ENCODE results near the gene TLE2.
"Not testable (repeated sequence)": the region's sequence is repeated elsewhere in the genome, so short reads cannot be mapped to it uniquely, and the experiment has no call there.

TLE2 gene

DNA sequence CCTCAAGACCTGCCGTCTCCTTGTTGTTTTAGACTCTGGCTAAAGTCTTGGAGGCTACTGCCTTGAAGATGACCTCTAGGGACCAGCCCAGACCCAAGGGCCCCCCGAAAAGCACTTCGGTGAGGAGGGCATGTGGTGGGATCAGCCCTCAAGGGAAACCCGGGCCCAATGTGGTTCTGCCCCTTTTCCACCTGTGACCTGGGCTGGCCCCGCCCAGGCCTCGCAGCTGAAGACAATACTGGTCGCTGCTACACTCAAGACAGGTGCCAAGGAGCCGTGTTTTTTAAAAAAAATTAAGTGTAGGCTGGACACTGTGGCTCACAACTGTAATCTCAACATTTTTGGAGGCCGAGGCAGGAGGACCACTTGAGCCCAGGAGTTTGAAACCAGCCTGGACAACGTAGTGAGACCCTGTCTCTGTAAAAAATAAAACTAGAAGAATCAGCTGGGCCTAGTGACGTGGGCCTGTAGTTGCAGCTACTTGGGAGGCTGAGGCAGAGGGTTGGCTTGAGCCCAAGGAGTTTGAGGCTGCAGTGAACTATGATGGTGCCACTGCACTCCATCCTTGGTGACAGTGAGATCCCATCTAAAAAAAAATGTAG, 50.8 kb downstream of the TLE2 start:
- Mint-ChIP-seq H3K4me3 (peak overlapping the region; percentile 83), H3K9me3 (no peaks in the 10 kb centered on the region), H3K27me3 (peaks cover 31% of the 10 kb centered on the region), H3K36me3 (ENCODE audit: insufficient read depth) (peaks cover 3% of the 10 kb centered on the region), H3K4me1 (peaks cover 17% of the 10 kb centered on the region), H3K27ac (ENCODE audit: low read depth) (no peak overlapping the region)
- no peak for DNase-seq (ENCODE audit: low spot score in 2 of 2)
- ATAC-seq (replicated peaks; ENCODE audit: extremely low read depth, poor library complexity, severe bottlenecking): no peak

GRCh38 chr19:2977746-2978138, 51.3 kb downstream of the TLE2 start:
- DNase-seq (ENCODE audit: low spot score in 2 of 2): no peak
- no peak overlapping the region for H3K27ac Mint-ChIP-seq (ENCODE audit: low read depth)
- peaks cover 26% of the 10 kb centered on the region for H3K27me3 Mint-ChIP-seq
- no peak for ATAC-seq (replicated peaks; ENCODE audit: extremely low read depth, poor library complexity, severe bottlenecking)
- peak overlapping the region; percentile 83 for H3K4me3 Mint-ChIP-seq
- peaks cover 17% of the 10 kb centered on the region for H3K4me1 Mint-ChIP-seq
- H3K36me3 Mint-ChIP-seq (ENCODE audit: insufficient read depth): peaks cover 3% of the 10 kb centered on the region
- H3K9me3 Mint-ChIP-seq: no peaks in the 10 kb centered on the region

DNA sequence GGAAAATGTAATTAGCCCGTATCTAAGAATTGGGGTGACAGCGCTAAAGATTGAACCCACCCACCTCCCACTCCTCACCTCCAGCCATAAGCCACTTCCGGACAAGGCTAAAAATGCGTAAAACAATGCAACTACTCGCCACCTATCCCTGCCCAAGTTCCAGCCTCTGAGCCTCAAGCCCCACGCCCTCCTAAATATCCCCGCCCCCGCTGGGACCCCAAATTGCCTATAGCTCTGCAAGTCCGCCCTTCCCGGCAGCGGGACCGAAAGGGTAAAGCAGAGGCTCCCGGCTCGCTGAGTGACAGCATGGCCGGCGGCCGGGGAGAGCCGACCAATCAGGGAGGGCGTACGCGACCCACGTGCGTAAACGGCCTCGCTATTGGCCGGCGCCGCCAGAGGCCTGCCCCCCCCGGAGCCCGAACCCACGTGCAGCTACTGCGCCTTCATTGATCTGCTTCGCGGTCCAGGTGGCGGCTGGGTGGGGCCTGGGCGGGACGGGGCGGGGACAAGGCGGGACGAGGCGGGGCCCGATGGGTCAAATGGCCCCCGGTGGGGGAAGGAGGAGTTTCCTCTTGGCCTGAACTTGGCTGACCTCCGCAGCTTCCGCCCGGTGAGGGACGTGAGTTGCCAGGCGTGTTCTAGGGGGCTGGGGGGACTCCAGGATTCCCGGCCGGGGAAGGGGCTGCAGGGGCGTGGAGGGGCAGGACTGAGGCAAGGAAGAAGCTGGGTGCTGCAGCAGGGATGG, 51.9 kb downstream of the TLE2 start, which contains the start of gene TLE6:
Gene TLE6, plus strand, starts transcription at position 564 of the 745 bp plus-strand sequence. CDS start 670 bp downstream, outside the sequence.
- H3K27ac Mint-ChIP-seq (ENCODE audit: low read depth): peak within 1 kb of the TSS; percentile 59
- H3K4me1 Mint-ChIP-seq: peaks cover 17% of the 10 kb centered on the region
- H3K4me3 Mint-ChIP-seq: peak within 1 kb of the TSS; percentile 83
- peaks cover 3% of the 10 kb centered on the region for H3K36me3 Mint-ChIP-seq (ENCODE audit: insufficient read depth)
- peaks cover 21% of the 10 kb centered on the region for H3K27me3 Mint-ChIP-seq
- no peaks in the 10 kb centered on the region for H3K9me3 Mint-ChIP-seq
- peak; percentile 99 for ATAC-seq (replicated peaks; ENCODE audit: extremely low read depth, poor library complexity, severe bottlenecking)
- DNase-seq (ENCODE audit: low spot score in 2 of 2): peak; percentile 78 to 84

DNA sequence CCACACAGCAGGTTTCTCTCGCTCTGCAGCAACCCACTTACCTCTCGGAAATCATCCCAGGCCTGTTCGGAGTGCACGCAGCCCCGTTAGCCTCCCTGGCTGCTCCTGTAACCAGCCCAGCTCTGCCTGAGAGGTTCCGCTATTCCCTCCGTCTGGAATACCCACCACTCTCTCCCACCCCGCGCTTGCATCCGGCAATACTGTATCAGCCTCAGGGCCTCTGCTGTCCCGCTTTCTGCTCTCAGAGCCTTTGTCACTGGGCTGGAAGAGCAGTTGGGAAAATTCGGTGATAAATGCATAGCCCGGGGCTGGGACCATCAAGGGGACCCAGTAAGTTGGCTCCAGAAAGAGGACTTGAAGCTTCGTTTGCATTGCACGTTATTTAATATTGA, 52.5 kb downstream of the TLE2 start:
- DNase-seq (ENCODE audit: low spot score in 2 of 2) (no peak), ATAC-seq (replicated peaks; ENCODE audit: extremely low read depth, poor library complexity, severe bottlenecking) (no peak)
- H3K4me1 Mint-ChIP-seq: peaks cover 17% of the 10 kb centered on the region
- peak overlapping the region; percentile 83 for H3K4me3 Mint-ChIP-seq
- H3K27me3 Mint-ChIP-seq: peaks cover 16% of the 10 kb centered on the region
- H3K9me3 Mint-ChIP-seq: no peaks in the 10 kb centered on the region
- peak overlapping the region; percentile 59 for H3K27ac Mint-ChIP-seq (ENCODE audit: low read depth)
- H3K36me3 Mint-ChIP-seq (ENCODE audit: insufficient read depth): peaks cover 3% of the 10 kb centered on the region

- no peak overlapping the region for H3K27ac Mint-ChIP-seq (ENCODE audit: low read depth)
- ATAC-seq (replicated peaks; ENCODE audit: extremely low read depth, poor library complexity, severe bottlenecking): no peak
Observed at GRCh38 chr19:2974342-2975041, 54.6 kb downstream of the TLE2 start.

GRCh38 chr19:2973229-2973628, 55.9 kb downstream of the TLE2 start:
- Mint-ChIP-seq H3K36me3 (ENCODE audit: insufficient read depth) (peaks cover 3% of the 10 kb centered on the region), H3K27me3 (peaks cover 11% of the 10 kb centered on the region), H3K27ac (ENCODE audit: low read depth) (no peak overlapping the region), H3K4me1 (peaks cover 17% of the 10 kb centered on the region), H3K9me3 (no peaks in the 10 kb centered on the region), H3K4me3 (no peak overlapping the region)
- no peak for DNase-seq (ENCODE audit: low spot score in 2 of 2)
- ATAC-seq (replicated peaks; ENCODE audit: extremely low read depth, poor library complexity, severe bottlenecking): no peak

More at GRCh38 chr19:2974342-2975041, 54.6 kb downstream of the TLE2 start:
- no peaks in the 10 kb centered on the region for H3K9me3 Mint-ChIP-seq
- H3K4me3 Mint-ChIP-seq: no peak overlapping the region
- H3K4me1 Mint-ChIP-seq: peaks cover 17% of the 10 kb centered on the region
- no peak for DNase-seq (ENCODE audit: low spot score in 2 of 2)
- peaks cover 3% of the 10 kb centered on the region for H3K36me3 Mint-ChIP-seq (ENCODE audit: insufficient read depth)
- H3K27me3 Mint-ChIP-seq: peaks cover 11% of the 10 kb centered on the region

- H3K4me3 Mint-ChIP-seq: no peak overlapping the region
- peaks cover 11% of the 10 kb centered on the region for H3K27me3 Mint-ChIP-seq
- no peaks in the 10 kb centered on the region for H3K36me3 Mint-ChIP-seq (ENCODE audit: insufficient read depth)
- H3K9me3 Mint-ChIP-seq: no peaks in the 10 kb centered on the region
- ATAC-seq (replicated peaks; ENCODE audit: extremely low read depth, poor library complexity, severe bottlenecking) (no peak), DNase-seq (ENCODE audit: low spot score in 2 of 2) (no peak)
- H3K4me1 Mint-ChIP-seq: peaks cover 5% of the 10 kb centered on the region
- no peak overlapping the region for H3K27ac Mint-ChIP-seq (ENCODE audit: low read depth)
Observed at GRCh38 chr19:2970201-2970835, 58.8 kb downstream of the TLE2 start.

GRCh38 chr19:2969104-2969504, 60.0 kb downstream of the TLE2 start:
- Mint-ChIP-seq H3K4me3 (no peak overlapping the region), H3K4me1 (no peaks in the 10 kb centered on the region), H3K9me3 (no peaks in the 10 kb centered on the region), H3K27me3 (peaks cover 4% of the 10 kb centered on the region), H3K27ac (ENCODE audit: low read depth) (no peak overlapping the region), H3K36me3 (ENCODE audit: insufficient read depth) (no peaks in the 10 kb centered on the region)
- ATAC-seq (replicated peaks; ENCODE audit: extremely low read depth, poor library complexity, severe bottlenecking) (no peak), DNase-seq (ENCODE audit: low spot score in 2 of 2) (no peak)

GRCh38 chr19:2967972-2968371, 61.1 kb downstream of the TLE2 start:
- Mint-ChIP-seq H3K27ac (ENCODE audit: low read depth) (no peak overlapping the region), H3K4me1 (no peaks in the 10 kb centered on the region), H3K4me3 (no peak overlapping the region), H3K27me3 (no peaks in the 10 kb centered on the region), H3K9me3 (no peaks in the 10 kb centered on the region), H3K36me3 (ENCODE audit: insufficient read depth) (no peaks in the 10 kb centered on the region)
- ATAC-seq (replicated peaks; ENCODE audit: extremely low read depth, poor library complexity, severe bottlenecking) (no peak), DNase-seq (ENCODE audit: low spot score in 2 of 2) (no peak)

DNA sequence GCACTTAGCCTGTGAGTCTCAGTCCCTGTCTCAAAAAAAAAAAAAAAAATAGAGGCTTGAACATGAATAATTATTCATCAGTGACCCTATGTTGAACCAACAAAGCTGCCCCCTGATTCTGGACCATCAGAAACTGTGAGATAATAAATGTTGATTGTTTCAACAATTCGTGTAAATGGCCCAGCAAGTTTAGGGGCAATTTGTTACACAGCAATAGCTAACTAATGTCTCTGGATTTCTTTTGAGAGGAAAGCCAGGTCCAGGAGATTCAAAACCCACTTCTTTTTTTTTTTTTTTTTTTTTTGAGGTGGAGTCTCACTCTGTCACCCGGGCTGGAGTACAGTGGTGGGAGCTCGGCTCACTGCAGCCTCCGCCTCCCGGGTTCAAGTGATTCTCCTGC, 64.2 kb downstream of the TLE2 start:
- Mint-ChIP-seq H3K4me1 (peaks cover 5% of the 10 kb centered on the region), H3K27me3 (no peaks in the 10 kb centered on the region), H3K4me3 (no peak overlapping the region), H3K27ac (ENCODE audit: low read depth) (no peak overlapping the region), H3K9me3 (no peaks in the 10 kb centered on the region), H3K36me3 (ENCODE audit: insufficient read depth) (peaks cover 3% of the 10 kb centered on the region)
- ATAC-seq (replicated peaks; ENCODE audit: extremely low read depth, poor library complexity, severe bottlenecking): no peak
- DNase-seq (ENCODE audit: low spot score in 2 of 2): no peak

DNA sequence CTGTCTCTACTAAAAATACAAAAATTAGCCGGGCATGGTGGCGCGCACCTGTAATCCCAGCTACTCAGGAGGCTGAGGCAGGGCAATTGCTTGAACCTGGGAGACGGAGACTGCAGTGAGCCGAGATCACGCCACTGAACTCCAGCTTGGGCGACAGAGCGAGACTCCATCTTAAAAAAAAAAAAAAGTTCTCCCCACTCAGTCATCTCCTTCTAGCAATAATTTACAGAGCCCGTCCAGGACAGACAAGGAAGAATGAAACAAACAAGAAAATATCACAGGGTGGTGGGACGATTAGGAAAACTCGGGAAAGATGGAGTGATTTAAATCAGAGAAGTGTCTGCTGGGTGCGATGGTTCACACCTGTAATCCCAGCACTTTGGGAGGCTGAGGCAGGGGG, 65.4 kb downstream of the TLE2 start:
- not testable (repeated sequence) for ATAC-seq (replicated peaks; ENCODE audit: extremely low read depth, poor library complexity, severe bottlenecking); H3K9me3 Mint-ChIP-seq

DNA sequence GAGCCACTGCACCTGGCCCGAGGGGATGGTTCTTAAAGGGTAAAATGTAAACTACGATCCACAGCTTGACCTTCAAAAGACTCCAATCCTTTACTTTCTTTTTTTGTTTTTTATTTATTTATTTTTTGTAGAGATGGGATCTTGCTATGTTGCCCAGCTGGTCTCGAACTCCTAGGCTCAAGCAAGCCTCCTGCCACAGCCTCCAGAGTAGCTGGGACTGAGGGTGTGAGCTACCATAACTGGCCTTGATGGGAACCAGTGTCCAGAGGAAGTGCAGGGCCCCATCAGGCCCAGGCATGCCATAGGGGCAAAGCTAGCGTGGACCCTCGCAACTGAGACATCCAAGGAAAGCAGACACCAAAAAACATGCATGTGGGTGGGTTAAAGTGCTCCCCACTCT, 66.0 kb downstream of the TLE2 start:
- Mint-ChIP-seq H3K4me3 (no peak overlapping the region), H3K36me3 (ENCODE audit: insufficient read depth) (peaks cover 3% of the 10 kb centered on the region), H3K4me1 (peaks cover 5% of the 10 kb centered on the region), H3K27me3 (no peaks in the 10 kb centered on the region), H3K9me3 (no peaks in the 10 kb centered on the region), H3K27ac (ENCODE audit: low read depth) (no peak overlapping the region)
- DNase-seq (ENCODE audit: low spot score in 2 of 2) (no peak), ATAC-seq (replicated peaks; ENCODE audit: extremely low read depth, poor library complexity, severe bottlenecking) (no peak)

More for the DNA sequence above, 65.4 kb downstream of the TLE2 start:
- not testable (repeated sequence) for DNase-seq (ENCODE audit: low spot score in 2 of 2); H3K4me1 Mint-ChIP-seq; H3K27me3 Mint-ChIP-seq; H3K4me3 Mint-ChIP-seq; H3K36me3 Mint-ChIP-seq (ENCODE audit: insufficient read depth); H3K27ac Mint-ChIP-seq (ENCODE audit: low read depth)
